ENCODE data around the gene ATAD3A. TPM values are rescaled to one million over a fixed set of nuclear protein-coding genes. Genes with fewer than 3 reads are reported as not detected.
"Not testable (repeated sequence)": the region's sequence is repeated elsewhere in the genome, so short reads cannot be mapped to it uniquely, and the experiment has no call there.

ATAD3A gene
- total RNA-seq, 4 donors from 2014 or later = 1.8 to 14.8 (median 11.7) TPM

- TF ChIP-seq CTCF (IDR thresholded peaks at IDR 0.05) (no peak), POLR2A (IDR thresholded peaks at IDR 0.05) (no peak)
- no peak overlapping the region for H3K27ac ChIP-seq
- DNase-seq = no peak
Measured at GRCh38 chr1:1489861-1490260, 22.1 kb upstream of the ATAD3A start.

GRCh38 chr1:1490633-1491230 lies 21.2 kb upstream of the ATAD3A start:
- intact Hi-C loops (cut with DNase I; ENCODE audit: low total_unique reads) = no loop called here
- H3K36me3 ChIP-seq = no peaks in the 10 kb centered on the region
- H3K9me3 ChIP-seq = peaks cover 0 to 6% of the 10 kb centered on the region in 2 donors
- TF ChIP-seq CTCF (IDR thresholded peaks at IDR 0.05) = no peak
- no peaks in the 10 kb centered on the region for H3K27me3 ChIP-seq
- no peak overlapping the region for H3K27ac ChIP-seq
- no peak for DNase-seq
- no peaks in the 10 kb centered on the region for H3K4me1 ChIP-seq
- H3K4me3 ChIP-seq = no peak overlapping the region

More at GRCh38 chr1:1489861-1490260, 22.1 kb upstream of the ATAD3A start:
- intact Hi-C loops (cut with DNase I; ENCODE audit: low total_unique reads) = no loop called here
- Histone ChIP-seq H3K4me3 (no peak overlapping the region), H3K36me3 (no peaks in the 10 kb centered on the region), H3K27me3 (no peaks in the 10 kb centered on the region), H3K9me3 (peaks cover 0 to 6% of the 10 kb centered on the region in 2 donors), H3K4me1 (no peaks in the 10 kb centered on the region)

GRCh38 chr1:1491601-1492000 lies 20.4 kb upstream of the ATAD3A start:
- peaks cover 0 to 6% of the 10 kb centered on the region in 2 donors for H3K9me3 ChIP-seq
- no peaks in the 10 kb centered on the region for H3K4me1 ChIP-seq
- H3K27ac ChIP-seq = no peak overlapping the region
- DNase-seq = no peak
- H3K27me3 ChIP-seq = no peaks in the 10 kb centered on the region
- TF ChIP-seq CTCF (IDR thresholded peaks at IDR 0.05) = no peak
- no peak for TF ChIP-seq POLR2A (IDR thresholded peaks at IDR 0.05)
- intact Hi-C loops (cut with DNase I; ENCODE audit: low total_unique reads) = no loop called here
- H3K4me3 ChIP-seq = no peak overlapping the region
- no peaks in the 10 kb centered on the region for H3K36me3 ChIP-seq

GRCh38 chr1:1494311-1494710 lies 17.7 kb upstream of the ATAD3A start:
- H3K27ac ChIP-seq; H3K4me3 ChIP-seq; intact Hi-C loops (cut with DNase I; ENCODE audit: low total_unique reads); DNase-seq; H3K4me1 ChIP-seq; H3K27me3 ChIP-seq; H3K36me3 ChIP-seq; H3K9me3 ChIP-seq: not testable (repeated sequence)

GRCh38 chr1:1495461-1495975 lies 16.4 kb upstream of the ATAD3A start:
- H3K4me1 ChIP-seq; H3K27me3 ChIP-seq; H3K4me3 ChIP-seq; intact Hi-C loops (cut with DNase I; ENCODE audit: low total_unique reads); H3K27ac ChIP-seq; H3K36me3 ChIP-seq; H3K9me3 ChIP-seq; DNase-seq: not testable (repeated sequence)

- intact Hi-C loops (cut with DNase I; ENCODE audit: low total_unique reads) = loop anchor here (10.0 kb wide), 1 partner anchor 120 kb away; no protein-coding TSS in a partner anchor
- peak overlapping the region; percentile 75 to 84 for H3K27ac ChIP-seq
- peak; percentile 74 for DNase-seq
- H3K4me3 ChIP-seq, H3K4me1 ChIP-seq, H3K36me3 ChIP-seq, H3K9me3 ChIP-seq, H3K27me3 ChIP-seq: not testable (repeated sequence)
- TF ChIP-seq CTCF (IDR thresholded peaks at IDR 0.05) = peak; percentile 45 to 69 (median 62)
Measured at GRCh38 chr1:1504777-1505365, 7.1 kb upstream of the ATAD3A start.

All from uterus (tissue), 4 donors.